Bronchial epithelial cell (primary cell): ENCODE data around the gene DDX3X. TPM values are rescaled to one million over a fixed set of nuclear protein-coding genes. Genes with fewer than 3 reads are reported as not detected.

Experiments used
- DNase-seq: peaks from one replicate; pipeline ENCODE4 v3.0.0-alpha.2; 2010; ENCODE audit warnings: low read depth
- FAIRE-seq: peaks from 2 replicates; lab custom pipeline; 2011; peaks lifted over from hg19 to GRCh38; lab: Jason Lieb, UNC
- H3K27me3 ChIP-seq: 2 replicates; pipeline ENCODE4 v1.5.1; 2011; ENCODE audit warnings: low read length; ENCODE audit not compliant: control insufficient read depth, insufficient read depth
- H3K36me3 ChIP-seq: 2 replicates; pipeline ENCODE4 v1.5.1; 2011; ENCODE audit warnings: low read length; ENCODE audit not compliant: control insufficient read depth, insufficient read depth
- H3K4me3 ChIP-seq: 2 replicates; pipeline ENCODE4 v1.5.1; 2011; ENCODE audit warnings: mild to moderate bottlenecking, low read depth, low read length, control low read depth
- CTCF ChIP-seq: IDR thresholded peaks from 2 replicates; pipeline ENCODE4 v1.5.1; 2011; ENCODE audit warnings: mild to moderate bottlenecking, moderate library complexity, low read length, control low read depth, inconsistent platforms; ENCODE audit not compliant: insufficient read depth, severe bottlenecking
- total RNA-seq: library from RNA; depleted of rRNA; stranded (reverse); fragments of >200 nt; gene quantifications from 2 replicates; pipeline ENCODE4 v1.2.1, GENCODE V29; 2014

The DDX3X gene
- total RNA-seq, 1 donor from 2014 or later, result 239 TPM

GRCh38 chrX:41344053-41344452, 10.1 kb downstream of the DDX3X start:
- Histone ChIP-seq H3K27me3 (no peaks in the 10 kb centered on the region), H3K36me3 (peaks cover 7% of the 10 kb centered on the region), H3K4me3 (no peak overlapping the region)
- FAIRE-seq, result no peak
- no peak for TF ChIP-seq CTCF
- no peak for DNase-seq

GRCh38 chrX:41347186-41347585, 13.2 kb downstream of the DDX3X start:
- no peak for DNase-seq
- H3K4me3 ChIP-seq, result no peak overlapping the region
- no peaks in the 10 kb centered on the region for H3K27me3 ChIP-seq
- FAIRE-seq, result no peak
- H3K36me3 ChIP-seq, result peaks cover 6% of the 10 kb centered on the region
- TF ChIP-seq CTCF, result no peak

GRCh38 chrX:41348551-41348950, 14.6 kb downstream of the DDX3X start:
- H3K36me3 ChIP-seq, result peaks cover 4% of the 10 kb centered on the region

GRCh38 chrX:41350150-41350975, 16.4 kb downstream of the DDX3X start:
- Histone ChIP-seq H3K4me3 (no peak overlapping the region), H3K36me3 (peaks cover 4% of the 10 kb centered on the region), H3K27me3 (no peaks in the 10 kb centered on the region)
- DNase-seq (no peak), FAIRE-seq (no peak)
- TF ChIP-seq CTCF, result no peak

More at GRCh38 chrX:41348551-41348950, 14.6 kb downstream of the DDX3X start:
- DNase-seq (no peak), FAIRE-seq (peak; percentile 64)
- no peak overlapping the region for H3K4me3 ChIP-seq
- H3K27me3 ChIP-seq, result no peaks in the 10 kb centered on the region
- no peak for TF ChIP-seq CTCF

- Histone ChIP-seq H3K27me3 (no peaks in the 10 kb centered on the region), H3K4me3 (no peak overlapping the region), H3K36me3 (peaks cover 1% of the 10 kb centered on the region)
- TF ChIP-seq CTCF, result no peak
- DNase-seq (no peak), FAIRE-seq (no peak)
Measured at GRCh38 chrX:41350976-41351569, 17.1 kb downstream of the DDX3X start.
